CD4-positive, alpha-beta T cell treated with Interleukin-21 for 1 hour (primary cell): ENCODE results near the gene DIAPH3.
A peak's percentile ranks its signal among the peaks of the same experiment; 100 is the strongest.
"Not testable (repeated sequence)": the region's sequence is repeated elsewhere in the genome, so short reads cannot be mapped to it uniquely, and the experiment has no call there.

Experiments used
- DNase-seq: peaks from one replicate; pipeline ENCODE4 v3.0.0-alpha.2; 2020

DIAPH3 gene, protein sequence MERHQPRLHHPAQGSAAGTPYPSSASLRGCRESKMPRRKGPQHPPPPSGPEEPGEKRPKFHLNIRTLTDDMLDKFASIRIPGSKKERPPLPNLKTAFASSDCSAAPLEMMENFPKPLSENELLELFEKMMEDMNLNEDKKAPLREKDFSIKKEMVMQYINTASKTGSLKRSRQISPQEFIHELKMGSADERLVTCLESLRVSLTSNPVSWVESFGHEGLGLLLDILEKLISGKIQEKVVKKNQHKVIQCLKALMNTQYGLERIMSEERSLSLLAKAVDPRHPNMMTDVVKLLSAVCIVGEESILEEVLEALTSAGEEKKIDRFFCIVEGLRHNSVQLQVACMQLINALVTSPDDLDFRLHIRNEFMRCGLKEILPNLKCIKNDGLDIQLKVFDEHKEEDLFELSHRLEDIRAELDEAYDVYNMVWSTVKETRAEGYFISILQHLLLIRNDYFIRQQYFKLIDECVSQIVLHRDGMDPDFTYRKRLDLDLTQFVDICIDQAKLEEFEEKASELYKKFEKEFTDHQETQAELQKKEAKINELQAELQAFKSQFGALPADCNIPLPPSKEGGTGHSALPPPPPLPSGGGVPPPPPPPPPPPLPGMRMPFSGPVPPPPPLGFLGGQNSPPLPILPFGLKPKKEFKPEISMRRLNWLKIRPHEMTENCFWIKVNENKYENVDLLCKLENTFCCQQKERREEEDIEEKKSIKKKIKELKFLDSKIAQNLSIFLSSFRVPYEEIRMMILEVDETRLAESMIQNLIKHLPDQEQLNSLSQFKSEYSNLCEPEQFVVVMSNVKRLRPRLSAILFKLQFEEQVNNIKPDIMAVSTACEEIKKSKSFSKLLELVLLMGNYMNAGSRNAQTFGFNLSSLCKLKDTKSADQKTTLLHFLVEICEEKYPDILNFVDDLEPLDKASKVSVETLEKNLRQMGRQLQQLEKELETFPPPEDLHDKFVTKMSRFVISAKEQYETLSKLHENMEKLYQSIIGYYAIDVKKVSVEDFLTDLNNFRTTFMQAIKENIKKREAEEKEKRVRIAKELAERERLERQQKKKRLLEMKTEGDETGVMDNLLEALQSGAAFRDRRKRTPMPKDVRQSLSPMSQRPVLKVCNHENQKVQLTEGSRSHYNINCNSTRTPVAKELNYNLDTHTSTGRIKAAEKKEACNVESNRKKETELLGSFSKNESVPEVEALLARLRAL

DNA sequence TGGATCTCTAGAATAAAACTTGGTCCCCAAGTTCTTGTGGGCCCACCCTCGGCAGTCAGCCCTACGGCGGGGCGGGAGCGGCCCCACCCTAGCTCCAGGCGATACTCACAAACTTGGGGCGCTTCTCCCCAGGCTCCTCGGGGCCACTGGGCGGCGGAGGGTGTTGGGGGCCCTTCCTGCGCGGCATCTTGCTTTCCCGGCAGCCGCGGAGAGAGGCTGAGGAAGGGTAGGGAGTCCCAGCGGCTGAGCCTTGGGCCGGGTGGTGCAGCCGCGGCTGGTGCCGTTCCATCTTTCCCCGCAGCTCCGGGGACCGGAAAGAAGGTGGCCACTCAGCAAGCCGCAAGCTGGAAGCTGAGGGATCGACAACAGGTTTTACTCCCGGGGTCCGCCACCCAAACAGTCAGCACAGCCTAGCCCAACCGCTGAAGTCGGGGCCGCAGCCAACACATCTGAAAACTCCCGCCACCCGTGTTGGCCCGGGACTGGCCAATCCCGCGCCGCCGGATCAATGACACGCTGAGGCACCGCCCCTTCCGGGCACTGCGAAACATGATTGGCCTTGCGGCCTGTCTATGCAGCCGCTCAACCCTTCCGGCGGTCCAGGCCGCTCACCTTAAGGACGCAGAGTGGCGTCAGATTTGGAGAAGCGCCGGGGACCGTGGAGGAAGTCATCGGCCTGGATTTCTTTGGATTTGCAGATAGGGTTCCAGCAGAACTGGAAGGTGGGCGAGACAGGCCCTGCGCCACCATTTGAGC is at the start of gene DIAPH3:
Gene DIAPH3, minus strand, starts transcription at position 451 of the 756 bp plus-strand sequence. Its CDS starts 162 bp downstream, at position 289.
- DNase-seq: peak; percentile 92

DNA sequence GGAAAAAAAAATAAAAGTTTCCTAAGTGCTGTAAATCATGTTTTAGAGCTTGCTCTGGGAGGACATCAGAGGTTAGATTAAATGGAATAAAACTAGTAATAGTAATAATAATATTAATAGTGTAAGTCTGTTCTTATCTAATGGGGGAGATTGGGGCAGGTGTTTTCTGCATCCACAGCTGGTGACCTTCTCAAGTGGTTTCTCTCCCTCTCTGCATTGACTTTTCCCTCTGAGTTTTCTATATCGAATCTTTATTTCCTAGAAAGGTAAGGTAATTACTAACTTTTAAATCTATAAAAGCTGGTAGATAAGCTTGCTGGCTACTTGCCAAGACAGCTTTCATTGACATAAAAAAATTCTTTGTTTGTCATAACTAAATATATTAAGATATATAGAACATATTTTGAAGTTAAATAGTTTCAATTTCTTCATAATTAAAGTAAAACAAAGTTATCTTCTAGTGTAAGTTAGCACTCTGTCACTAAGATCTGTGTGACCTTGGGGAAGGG is 49.6 kb upstream of the DIAPH3 start:
- no peak for DNase-seq

DNA sequence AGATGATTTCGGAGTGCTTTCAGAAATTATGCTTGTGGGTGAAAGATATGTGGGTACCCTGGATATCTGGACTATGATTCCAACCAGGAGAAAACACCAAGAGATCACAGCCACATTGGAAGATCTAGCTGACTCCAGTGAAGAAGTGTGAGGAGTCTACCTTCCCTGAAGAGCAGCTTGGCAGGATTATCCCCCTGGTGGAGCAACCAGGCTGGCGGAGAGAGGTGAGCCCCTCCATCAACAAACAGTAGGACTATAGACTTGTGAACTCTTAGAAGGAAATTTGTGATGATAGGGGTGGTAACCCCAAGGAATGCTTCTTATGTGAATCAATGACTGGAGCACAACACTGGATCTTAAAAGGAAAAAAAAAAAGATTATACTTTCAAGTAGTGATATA is 47.8 kb upstream of the DIAPH3 start:
- no peak for DNase-seq

DNA sequence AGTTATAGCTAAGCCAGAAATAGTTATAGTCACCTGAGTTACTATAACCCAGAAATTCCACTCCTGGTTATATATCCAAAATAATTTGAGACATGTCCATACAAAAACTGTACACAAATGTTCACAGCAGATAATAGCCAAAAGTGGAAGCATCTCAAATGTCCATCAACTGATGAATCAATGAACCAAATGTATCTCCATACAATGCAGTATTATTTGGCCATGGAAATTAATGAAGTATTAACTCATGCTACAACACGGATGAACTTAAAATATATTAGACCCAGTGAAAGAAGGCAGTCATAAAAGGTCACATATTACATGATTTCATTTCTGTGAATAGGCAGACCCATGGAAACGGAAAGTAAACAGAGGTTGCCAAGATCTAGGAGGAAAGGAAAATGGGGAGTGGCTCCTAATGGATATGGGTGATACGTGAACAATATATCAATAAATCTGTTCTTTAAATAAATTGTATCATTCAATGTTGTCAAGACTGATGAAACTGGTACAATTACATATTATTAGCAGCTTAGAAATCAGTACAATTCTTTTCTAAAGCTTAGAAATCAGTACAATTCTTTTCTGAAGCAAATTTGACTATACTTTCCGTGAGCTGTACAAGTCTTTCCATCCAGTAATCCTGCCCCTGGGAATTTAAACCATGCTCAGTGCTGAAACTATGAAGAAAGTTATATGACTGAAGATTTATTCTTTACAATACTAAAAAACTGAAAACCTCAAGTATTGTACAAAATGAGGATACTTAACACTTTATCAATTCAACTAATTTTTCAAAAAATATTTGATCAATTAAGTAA is 47.0 kb upstream of the DIAPH3 start:
- no peak for DNase-seq

DNA sequence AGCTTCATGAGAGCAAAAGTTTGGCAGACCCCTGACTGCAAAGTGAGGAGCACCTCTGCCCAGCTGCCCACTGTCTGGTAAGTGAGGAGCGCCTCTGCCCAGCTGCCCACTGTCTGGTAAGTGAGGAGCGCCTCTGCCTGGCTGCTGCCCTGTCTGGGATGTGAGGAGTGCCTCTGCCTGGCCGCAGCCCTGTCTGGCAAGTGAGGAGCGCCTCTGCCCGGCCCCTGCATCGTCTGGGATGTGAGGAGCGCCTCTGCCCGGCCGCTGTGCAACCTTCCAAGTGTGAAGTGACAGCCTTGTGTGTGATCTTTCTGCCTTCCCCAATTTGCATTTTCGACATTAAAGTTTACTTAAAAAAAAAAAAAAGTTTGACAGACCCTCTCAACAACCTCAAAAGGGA is 41.8 kb upstream of the DIAPH3 start:
- not testable (repeated sequence) for DNase-seq

DNA sequence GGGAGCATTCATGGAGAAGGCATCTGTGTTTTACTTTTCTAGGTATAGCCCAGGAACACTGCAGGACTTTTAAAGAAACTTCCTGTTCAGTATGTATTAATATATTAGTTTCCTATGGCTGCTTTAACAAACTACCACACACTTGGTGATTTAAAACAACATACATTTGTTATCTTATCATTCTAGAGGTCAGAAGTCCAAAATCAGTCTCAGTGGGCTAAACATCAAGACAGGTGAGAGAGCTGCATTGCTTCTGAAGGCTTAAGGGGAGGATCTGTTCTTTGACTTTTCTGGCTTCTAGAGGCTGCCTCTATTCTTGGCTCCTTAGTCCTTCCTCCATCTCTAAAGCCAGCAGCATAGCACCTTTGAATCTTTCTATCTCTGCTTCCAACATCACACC is 37.6 kb upstream of the DIAPH3 start:
- no peak for DNase-seq

DNA sequence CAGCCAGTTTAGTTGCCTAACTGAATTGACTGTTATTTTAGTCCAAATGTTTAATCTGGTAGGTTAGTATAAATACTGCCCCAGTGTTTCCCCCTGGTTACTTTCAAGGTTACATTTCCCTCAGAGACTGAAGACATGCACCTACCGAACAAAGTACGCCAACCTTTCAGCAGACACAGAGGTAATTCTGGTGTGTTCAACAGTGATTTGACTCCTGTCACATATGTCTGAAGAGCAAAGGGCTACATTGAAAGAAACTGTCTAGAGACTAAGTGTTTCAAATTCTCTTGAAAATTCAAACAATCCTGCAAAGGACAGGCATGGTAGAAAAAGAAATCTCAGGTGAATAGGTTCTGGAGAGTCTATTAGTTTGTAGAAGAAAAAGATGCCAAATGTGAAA is 32.2 kb upstream of the DIAPH3 start:
- not testable (repeated sequence) for DNase-seq

DNA sequence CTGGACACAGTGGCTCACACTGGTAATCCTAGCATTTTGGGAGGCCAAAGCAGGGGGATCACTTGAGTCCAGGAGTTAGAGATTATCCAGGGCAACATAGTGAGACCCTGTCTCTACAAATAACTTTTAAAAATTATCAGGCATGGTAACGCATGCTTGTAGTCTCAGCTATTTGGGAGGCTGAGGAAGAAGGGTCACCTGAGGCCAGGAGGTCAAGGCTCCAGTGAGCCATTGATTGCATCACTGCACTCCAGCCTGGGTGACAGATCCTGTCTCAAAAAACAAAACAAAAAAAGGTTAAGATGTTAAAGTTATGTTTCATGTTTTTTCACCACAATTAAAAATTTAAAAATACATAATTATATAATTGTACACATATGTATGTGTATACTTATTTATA is 19.2 kb upstream of the DIAPH3 start:
- DNase-seq: no peak

DNA sequence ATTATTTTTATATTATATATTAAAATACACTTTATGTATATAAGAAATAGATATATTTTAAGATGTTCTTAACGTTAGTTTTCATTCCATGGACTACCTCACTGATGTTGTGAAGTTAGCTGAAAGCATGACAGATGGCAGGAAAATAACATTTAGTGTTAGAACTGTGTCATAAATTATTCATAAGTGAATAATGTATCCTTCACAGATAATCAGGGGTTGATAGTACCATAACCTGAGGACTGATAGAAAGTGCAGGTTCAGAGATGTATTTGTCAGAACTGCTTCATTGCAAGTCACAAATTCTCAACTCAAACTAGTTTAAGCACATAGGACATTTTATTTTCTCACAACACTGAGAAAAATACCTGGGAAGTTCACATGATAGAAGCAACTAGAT is 14.6 kb upstream of the DIAPH3 start:
- DNase-seq: no peak

DNA sequence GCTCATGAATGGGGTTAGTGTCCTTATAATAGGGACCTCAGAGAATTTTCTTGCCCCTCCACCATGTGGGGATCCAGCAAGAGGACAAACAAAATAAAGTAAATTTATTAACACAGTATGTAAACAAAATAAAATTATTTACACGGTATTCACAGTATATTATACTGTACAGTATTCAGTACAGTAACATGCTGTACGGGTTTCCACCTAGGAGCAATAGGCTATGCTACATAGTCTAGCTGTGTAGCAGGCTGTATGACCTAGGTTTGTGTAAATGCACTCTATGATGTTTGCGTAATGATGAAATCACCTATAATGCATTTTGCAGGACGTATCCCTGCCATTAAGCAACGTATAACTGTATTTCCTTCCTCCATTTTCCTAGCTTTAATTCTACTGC is 11.8 kb upstream of the DIAPH3 start:
- DNase-seq: no peak

DNA sequence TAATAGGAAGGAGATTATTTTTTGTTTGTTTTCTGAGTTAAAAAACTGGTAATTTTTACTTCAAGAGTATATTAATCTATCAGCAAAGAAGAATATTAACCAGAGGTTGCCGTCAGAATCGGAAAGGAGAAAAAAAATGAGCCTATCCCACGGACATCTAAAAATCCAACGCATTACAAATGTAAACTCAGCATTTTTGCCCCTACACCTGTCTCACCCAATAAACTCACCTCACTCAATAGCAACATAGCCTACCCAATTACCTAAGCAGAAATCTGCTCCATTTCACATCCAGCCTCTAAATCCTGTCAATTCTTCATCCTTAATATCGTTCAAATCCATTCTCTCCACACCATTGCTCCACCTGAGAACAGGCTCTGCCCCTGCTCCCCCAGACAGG is 10.4 kb upstream of the DIAPH3 start:
- no peak for DNase-seq

DNA sequence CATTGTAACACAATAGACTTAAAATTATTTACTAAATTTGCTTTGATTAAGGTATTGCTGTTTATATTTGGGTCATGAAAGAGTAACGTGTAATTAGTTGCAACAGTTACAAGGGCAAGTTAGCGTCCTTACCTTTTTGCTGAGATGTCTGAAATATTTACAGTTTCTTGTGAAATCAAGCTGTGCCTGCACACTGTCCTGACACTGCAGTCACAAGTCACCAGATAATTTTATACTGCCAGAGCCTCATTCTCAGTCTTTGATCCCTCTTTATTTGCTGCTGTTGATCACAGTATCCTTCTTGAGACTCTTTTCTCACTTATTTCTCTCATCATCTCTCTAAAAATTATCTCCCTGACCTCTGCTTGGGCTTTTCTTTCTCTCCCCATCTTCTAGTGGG is 8.4 kb upstream of the DIAPH3 start:
- no peak for DNase-seq

DNA sequence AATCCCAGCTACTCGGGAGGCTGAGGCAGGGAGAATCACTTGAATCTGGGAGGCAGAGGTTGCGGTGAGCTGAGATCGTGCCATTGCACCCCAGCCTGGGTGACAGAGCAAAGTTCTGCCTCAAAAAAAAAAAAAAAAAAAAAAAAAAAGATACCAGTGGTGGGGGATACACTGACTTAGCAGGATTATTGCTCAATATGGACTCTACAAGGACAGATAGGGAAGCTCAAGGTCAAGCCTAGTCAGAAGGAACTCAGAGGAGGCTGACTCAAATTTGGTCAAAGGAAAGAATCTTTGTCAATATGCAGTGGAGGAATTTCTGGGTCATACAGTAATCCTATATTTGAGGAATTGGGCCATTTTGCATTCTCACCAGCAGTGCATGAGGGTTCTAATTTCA is 6.7 kb upstream of the DIAPH3 start:
- DNase-seq: no peak

DNA sequence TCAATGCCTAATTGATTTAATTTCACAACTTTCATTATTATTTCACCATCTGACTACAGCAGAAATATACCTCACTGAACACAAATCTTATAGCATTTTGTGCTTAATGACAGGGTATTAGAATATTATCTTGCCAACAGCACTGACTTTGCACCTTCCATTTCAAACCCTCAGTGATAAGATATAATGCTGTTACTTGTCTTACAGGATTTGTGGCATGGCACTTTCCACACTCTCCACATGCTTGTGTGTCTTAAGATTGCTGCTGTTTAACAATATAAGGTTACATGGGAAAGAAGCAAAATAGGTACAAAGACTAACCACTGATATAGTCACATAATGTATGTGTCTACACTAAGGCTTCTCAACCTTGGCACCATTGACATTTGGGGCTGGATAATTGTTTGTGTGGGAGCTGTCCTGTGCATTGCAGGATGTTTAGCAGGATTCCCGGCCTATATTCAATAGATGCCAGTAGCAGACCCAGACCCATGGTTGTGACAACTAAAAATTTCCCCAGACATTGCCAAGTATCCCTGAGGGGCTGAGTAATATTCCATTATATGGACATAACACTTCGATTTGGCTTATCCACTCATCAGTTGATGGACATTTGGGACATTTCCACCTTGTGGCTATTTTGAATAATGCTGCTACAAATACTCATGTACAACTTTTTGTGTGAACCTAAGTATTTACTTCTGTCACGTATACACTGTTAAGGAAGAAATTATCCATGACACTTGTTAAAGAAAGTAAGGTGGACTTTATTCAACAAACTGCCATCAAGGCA is 5.7 kb upstream of the DIAPH3 start:
- no peak for DNase-seq

DNA sequence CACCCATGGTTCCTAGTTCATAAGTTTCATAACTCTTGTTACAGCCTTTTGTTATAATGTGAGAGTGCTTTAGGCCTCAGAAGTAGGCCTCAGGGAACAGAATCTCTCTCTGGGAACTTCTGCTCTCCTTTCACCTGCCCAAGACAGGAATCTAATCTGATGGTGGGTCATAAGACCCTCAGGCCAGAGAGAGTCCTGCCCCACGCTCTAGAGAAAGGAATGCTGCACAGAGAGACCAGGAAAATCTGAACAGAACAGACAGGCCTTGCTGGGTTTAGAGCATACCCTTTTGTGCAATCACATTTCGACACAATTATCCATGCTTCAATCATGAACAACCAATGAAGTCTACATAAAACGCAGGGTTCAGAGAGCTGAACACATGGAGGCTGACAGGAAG is 3.4 kb upstream of the DIAPH3 start:
- no peak for DNase-seq

DNA sequence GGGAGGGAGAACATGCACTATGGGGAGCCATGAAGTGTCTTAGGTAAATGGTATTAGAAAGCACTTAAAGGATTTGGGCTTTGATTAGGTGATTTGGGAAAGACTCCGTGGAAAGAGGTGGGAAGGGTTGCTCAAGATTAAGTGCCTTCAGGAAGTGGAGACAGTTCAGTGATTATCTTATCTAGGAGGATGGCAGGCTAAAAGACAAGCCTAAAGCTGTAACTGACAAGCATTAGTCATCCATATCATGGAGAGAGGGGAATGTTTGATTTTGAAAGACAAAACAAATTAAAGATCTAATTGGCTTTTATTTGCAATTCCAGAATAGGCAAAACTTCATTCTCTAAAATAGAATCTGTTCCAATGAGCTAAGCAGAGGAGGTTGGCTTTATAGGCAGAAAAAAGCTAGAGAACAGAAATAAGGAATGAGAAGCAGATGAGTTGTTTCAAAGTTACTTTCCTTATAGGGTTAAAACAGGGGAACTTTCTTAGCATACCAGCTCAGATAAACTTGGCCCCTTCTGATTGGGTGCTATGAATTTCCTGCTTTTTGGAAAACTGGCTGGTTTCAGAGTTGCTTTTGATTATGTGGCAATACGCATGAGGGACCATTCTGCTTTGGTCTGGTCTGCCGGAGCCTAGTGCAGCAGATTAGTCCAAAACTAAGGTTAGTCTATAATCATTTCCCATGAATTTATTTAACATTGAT is 1.8 kb upstream of the DIAPH3 start:
- DNase-seq: no peak

DNA sequence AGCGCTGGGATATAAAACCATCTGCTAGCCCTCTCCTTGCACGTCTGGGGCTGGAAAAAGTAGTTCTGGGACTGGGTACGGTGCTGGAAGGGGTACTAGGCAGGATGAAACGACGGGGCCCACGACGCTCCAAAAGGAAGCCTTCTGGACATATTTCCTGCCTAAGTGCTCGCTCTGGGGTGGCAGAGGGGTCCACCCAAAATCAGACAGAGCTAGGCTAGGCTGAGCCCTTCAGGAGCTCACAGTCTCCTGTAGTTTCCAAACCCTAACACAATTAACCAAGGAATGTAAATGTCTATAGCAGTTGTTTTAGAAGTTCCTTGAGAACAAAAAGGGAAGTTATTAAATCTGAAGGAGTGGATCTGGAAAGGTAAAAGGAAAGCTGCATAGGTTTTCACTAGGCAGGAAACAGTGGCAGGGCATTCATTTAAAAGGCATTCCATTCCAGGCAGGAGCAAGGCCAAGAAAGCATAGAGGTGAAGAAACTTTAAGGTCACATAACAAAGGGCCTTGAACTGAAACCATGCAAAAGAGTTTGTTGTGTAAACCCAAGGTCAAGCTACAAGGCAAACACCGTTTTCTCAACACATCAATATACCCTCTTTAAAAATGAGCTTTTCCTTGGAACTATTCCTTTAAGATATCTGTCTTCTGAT is 634 bp upstream of the DIAPH3 start:
- DNase-seq: no peak

DNA sequence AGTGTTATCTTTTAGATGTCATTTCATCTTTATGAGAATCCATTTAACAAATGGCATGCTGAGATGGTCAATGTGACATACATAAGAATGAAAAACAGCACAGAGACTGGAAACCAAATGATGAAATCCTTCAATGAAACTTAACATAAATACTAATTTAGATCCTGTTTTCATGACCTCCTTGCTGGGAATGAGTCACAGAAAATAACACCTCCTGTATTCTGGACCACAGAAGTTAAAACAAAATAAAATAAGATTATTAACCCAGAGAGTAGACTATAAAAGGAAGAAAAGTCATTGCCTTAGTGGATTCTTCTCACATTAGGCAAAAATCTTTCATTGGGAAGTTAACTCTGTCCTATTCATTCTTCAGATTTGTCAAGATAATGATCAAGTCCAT is 1.6 kb downstream of the DIAPH3 start:
- no peak for DNase-seq

DNA sequence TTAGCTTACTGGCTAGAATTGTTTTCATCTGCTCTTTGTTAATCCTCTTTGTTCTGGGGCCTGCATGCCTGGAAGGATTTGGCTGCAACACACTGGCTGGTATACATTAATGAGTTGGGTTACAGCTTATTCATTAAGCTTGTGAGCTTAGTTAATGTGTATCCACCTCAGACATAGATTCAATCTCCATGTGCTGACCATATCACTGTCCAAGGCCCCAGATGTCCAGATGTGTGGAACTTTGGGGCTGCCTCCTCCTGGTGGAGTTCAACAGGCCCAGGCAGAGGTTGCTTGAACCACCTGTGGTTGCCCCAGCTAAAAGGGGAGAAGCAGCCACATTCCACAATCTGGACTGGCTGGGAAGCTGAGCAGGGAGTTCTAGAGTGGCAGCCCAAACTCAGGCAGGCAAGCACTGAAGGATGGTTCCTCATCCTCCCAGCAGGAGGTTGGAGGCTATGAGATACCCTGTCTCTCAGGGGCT is 5.4 kb downstream of the DIAPH3 start:
- DNase-seq: no peak
